GM12878 (cell line): Measurements from ENCODE around the gene OSM. TPM values are rescaled to one million over a fixed set of nuclear protein-coding genes. Genes with fewer than 3 reads are reported as not detected.
"Not testable (repeated sequence)": the region's sequence is repeated elsewhere in the genome, so short reads cannot be mapped to it uniquely, and the experiment has no call there.

Source experiments
- ATAC-seq: fragments of 200-7000 bp; cut with Tn5 transposase; 3 replicates; pipeline ENCODE4 v1.9.1; 2020; ENCODE audit warnings: mild to moderate bottlenecking, moderate library complexity
- BruUV-seq: library from RNA; stranded (reverse); fragments of 400-500 nt; replicated peaks from 2 replicates; lab custom pipeline; 2021; lab: Mats Ljungman, UMichigan
- CTCF ChIA-PET: fragments of 300-600 bp; sonication (Branson Sonifier 250); formaldehyde crosslinking; extraction: SDS; loops from one replicate; lab custom pipeline; 2021; ENCODE audit warnings: inconsistent platforms; lab: Yijun Ruan, JAX
- POLR2A ChIA-PET: fragments of 350-600 bp; formaldehyde crosslinking; extraction: SDS; loops from one replicate; lab custom pipeline; 2021; ENCODE audit warnings: inconsistent platforms; lab: Charles Lee
- RAD21 ChIA-PET: fragments of 300-600 bp; sonication (Branson Sonifier 250); formaldehyde crosslinking; loops from one replicate; lab custom pipeline; 2023; ENCODE audit warnings: antibody characterized with exemption; ENCODE audit not compliant: unreplicated experiment; lab: Charles Lee
- SMC1A ChIA-PET: fragments of 300-600 bp; sonication (Branson Sonifier 250); formaldehyde crosslinking; loops from one replicate; lab custom pipeline; 2023; ENCODE audit not compliant: unreplicated experiment, uncharacterized antibody; lab: Charles Lee
- DNase-seq: peaks from one replicate; pipeline ENCODE4 v3.0.0-alpha.2; 2011; ENCODE audit warnings: low read depth, low spot score
- FAIRE-seq: peaks from 3 replicates; lab custom pipeline; 2011; peaks lifted over from hg19 to GRCh38; lab: Jason Lieb, UNC
- H2AFZ ChIP-seq: 2 replicates; pipeline ENCODE4 v1.6.0; 2011; ENCODE audit warnings: low read depth, low read length, control low read depth; ENCODE audit not compliant: control insufficient read depth
- H3K27ac ChIP-seq: 2 replicates; pipeline ENCODE4 v1.5.1; 2011; ENCODE audit warnings: control low read depth; ENCODE audit not compliant: control insufficient read depth, insufficient read depth
- H3K27me3 ChIP-seq, 2 experiments: replicated peaks in 1 of 2; 2 replicates each; pipeline versions ENCODE4 v1.6.0 to v1.6.1; 2011; ENCODE audit warnings: low read length in 1 of 2; ENCODE audit not compliant: control insufficient read depth in 2 of 2, insufficient read depth in 2 of 2
- H3K36me3 ChIP-seq, 2 experiments: 2 replicates each; pipeline ENCODE4 v1.5.1; 2011; ENCODE audit warnings: low read length in 1 of 2; ENCODE audit not compliant: control insufficient read depth in 2 of 2, insufficient read depth in 2 of 2
- H3K4me1 ChIP-seq: 2 replicates; pipeline ENCODE4 v1.6.1; 2011; ENCODE audit warnings: mild to moderate bottlenecking, low read length, moderate library complexity, mixed read lengths; ENCODE audit not compliant: control insufficient read depth, insufficient read depth
- H3K4me2 ChIP-seq: 2 replicates; pipeline ENCODE4 v1.6.0; 2011; ENCODE audit warnings: control low read depth; ENCODE audit not compliant: control insufficient read depth, insufficient read depth
- H3K4me3 ChIP-seq: fragments of 200-600 bp; sonication (generic); 2 replicates; pipeline ENCODE4 v1.5.1; 2016
- H3K79me2 ChIP-seq: 2 replicates; pipeline ENCODE4 v1.6.0; 2011; ENCODE audit warnings: low read length; ENCODE audit not compliant: control insufficient read depth, insufficient read depth
- H3K9ac ChIP-seq: 2 replicates; pipeline ENCODE4 v1.8.0; 2011; ENCODE audit warnings: low read length, control low read depth, mixed read lengths; ENCODE audit not compliant: control insufficient read depth, insufficient read depth
- H3K9me3 ChIP-seq: replicated peaks from 3 replicates; pipeline ENCODE4 v1.5.1; 2011; ENCODE audit warnings: mild to moderate bottlenecking, low read length; ENCODE audit not compliant: control insufficient read depth, insufficient read depth
- H4K20me1 ChIP-seq: 2 replicates; pipeline ENCODE4 v1.6.0; 2011; ENCODE audit not compliant: control insufficient read depth, insufficient read depth
- ELK1 ChIP-seq: IDR thresholded peaks from 2 replicates; pipeline ENCODE4 v1.6.1; 2012; ENCODE audit warnings: low read depth, low read length, improper control_type of control experiment
- FOXK2 ChIP-seq: fragments of 450-650 bp; IDR thresholded peaks from 2 replicates; pipeline ENCODE4 v1.6.1; 2017; ENCODE audit warnings: mild to moderate bottlenecking, moderate library complexity
- IKZF2 ChIP-seq, 2 experiments: fragments of 450-650 bp; IDR thresholded peaks; 2 replicates each; pipeline ENCODE4 v1.6.1; 2017; ENCODE audit warnings: mild to moderate bottlenecking in 2 of 2, moderate library complexity in 2 of 2
- SIN3A ChIP-seq: IDR thresholded peaks from 2 replicates; pipeline ENCODE4 v1.6.1; 2012; ENCODE audit warnings: low read depth, low read length, improper control_type of control experiment
- SMC3 ChIP-seq: IDR thresholded peaks from 2 replicates; pipeline ENCODE4 v1.6.1; 2011; ENCODE audit warnings: low read length, improper control_type of control experiment, borderline replicate concordance
- SP1 ChIP-seq: IDR thresholded peaks from one replicate; pipeline ENCODE4 v1.6.1; 2011; ENCODE audit warnings: low read depth, low read length
- SRF ChIP-seq, 2 experiments: IDR thresholded peaks; 2 replicates each; pipeline ENCODE4 v1.6.1; 2011; ENCODE audit warnings: low read depth in 2 of 2, low read length in 2 of 2, mild to moderate bottlenecking in 1 of 2, moderate library complexity in 1 of 2
- TCF12 ChIP-seq: IDR thresholded peaks from 2 replicates; pipeline ENCODE4 v1.6.1; 2011; ENCODE audit warnings: low read depth, mild to moderate bottlenecking, low read length
- USF2 ChIP-seq: IDR thresholded peaks from 2 replicates; pipeline ENCODE4 v1.6.1; 2011; ENCODE audit warnings: low read depth, low read length, improper control_type of control experiment, borderline replicate concordance
- ZBTB40 ChIP-seq: fragments of 450-650 bp; IDR thresholded peaks from 2 replicates; pipeline ENCODE4 v1.6.1; 2016; ENCODE audit warnings: mild to moderate bottlenecking, moderate library complexity, borderline replicate concordance
- ZNF207 ChIP-seq: fragments of 450-650 bp; IDR thresholded peaks from 2 replicates; pipeline ENCODE4 v1.6.1; 2014; ENCODE audit warnings: antibody characterized with exemption, mild to moderate bottlenecking, borderline replicate concordance
- ZSCAN29 ChIP-seq: fragments of 450-650 bp; IDR thresholded peaks from 2 replicates; pipeline ENCODE4 v1.6.1; 2017; ENCODE audit warnings: mild to moderate bottlenecking, moderate library complexity
- WGBS: methylation state at CpG from one replicate; pipeline ENCODE4 v1.1.6; 2016; ENCODE audit warnings: low lambda C conversion rate; ENCODE audit not compliant: insufficient replicate concordance, insufficient coverage; ENCODE audit errors: missing lambda C conversion rate; 5-methylcytosine and 5-hydroxymethylcytosine counted together
- in situ Hi-C: fragments of 300-500 bp; cut with MboI; formaldehyde crosslinking; loops from 9 replicates; pipeline ENCODE4 v1.14.3; 2018; ENCODE audit warnings: mixed read lengths
- intact Hi-C: fragments of 100-400 bp; cut with micrococcal nuclease; formaldehyde crosslinking; loops from one replicate; pipeline ENCODE4 v1.14.2; 2022; ENCODE audit not compliant: unreplicated experiment
- polyA plus RNA-seq, 11 experiments: library from polyadenylated mRNA; depleted of rRNA in 4 of 11; unstranded in 6 of 11; stranded (reverse) in 5 of 11; fragments of >200 nt; fragmentation: Nextera tagmentation in 4 of 11; fragmentation: Illumina TruSeq in 1 of 11; extraction: Ambion mirVana in 4 of 11; extraction: Trizol in 1 of 11; gene quantifications; 1 replicate in 1 of 11; 2 replicates in 10 of 11; pipeline versions ENCODE4 v1.2.1 to v1.2.3, GENCODE V29; 2011 to 2016; ENCODE audit warnings: inconsistent platforms in 2 of 11, missing spikeins in 2 of 11, low read depth in 1 of 11
- total RNA-seq, 4 experiments: library from RNA; depleted of rRNA in 3 of 4; stranded (reverse); fragments of >200 nt in 3 of 4; fragmentation: Illumina TruSeq in 1 of 4; extraction: Trizol in 1 of 4; gene quantifications; 2 replicates each; pipeline versions ENCODE4 v1.2.1 to v1.2.3, GENCODE V29; 2013 to 2021

The OSM gene
- total and polyA plus RNA-seq, 10 of the 15 experiments (the other 5 are each of a cell fraction or from before 2014, with no cell fraction given) = 0.06 to 1.4 (median 0.59) TPM

DNA sequence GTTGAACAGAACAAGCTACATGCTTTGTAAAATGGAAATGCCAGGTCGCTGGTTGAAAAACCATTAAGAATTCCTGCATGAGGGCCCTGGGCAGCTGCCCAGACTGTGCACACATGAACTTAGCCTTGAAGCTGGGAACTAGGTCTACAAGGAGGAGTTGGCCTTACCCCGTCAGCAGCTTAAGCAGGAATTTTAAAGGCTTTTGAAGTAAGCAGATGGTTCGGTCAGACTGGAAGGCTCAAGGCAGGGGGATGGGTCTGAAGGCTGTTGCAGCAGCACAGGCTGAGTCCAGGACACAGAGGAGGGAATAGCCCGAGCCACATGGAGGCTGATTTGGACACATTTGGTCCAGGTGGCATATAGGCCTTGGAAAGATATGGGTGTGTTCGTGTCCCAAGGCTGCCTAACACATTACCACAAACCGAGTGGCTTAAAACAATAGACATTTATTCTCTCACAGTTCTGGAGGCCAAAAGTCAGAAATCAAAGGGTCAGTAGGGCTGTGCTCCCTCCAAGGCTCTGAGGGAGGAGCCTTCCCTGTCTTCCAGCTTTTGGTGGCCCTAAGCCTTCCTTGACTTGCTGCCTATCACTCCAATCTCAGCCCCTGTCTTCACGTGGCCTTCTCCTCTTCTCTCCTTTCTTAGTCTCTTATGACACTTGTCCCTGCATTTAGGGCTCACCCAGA, 31.7 kb downstream of the OSM start (continued):
- TF ChIP-seq ZBTB40 = no peak
- no peak for TF ChIP-seq SRF (IDR thresholded peaks at IDR 0.05; ENCODE audit: low read depth in 2 of 2, low read length in 2 of 2)
- TF ChIP-seq FOXK2 = no peak
- no peak for TF ChIP-seq IKZF2 (IDR thresholded peaks at IDR 0.05)
- no peak for TF ChIP-seq TCF12
- TF ChIP-seq SMC3 = no peak
- no peak for TF ChIP-seq SP1
- TF ChIP-seq USF2 = no peak
- TF ChIP-seq ZNF207 = no peak
- no peak for TF ChIP-seq ZSCAN29
- TF ChIP-seq ELK1 = no peak
- TF ChIP-seq SIN3A = no peak

DNA sequence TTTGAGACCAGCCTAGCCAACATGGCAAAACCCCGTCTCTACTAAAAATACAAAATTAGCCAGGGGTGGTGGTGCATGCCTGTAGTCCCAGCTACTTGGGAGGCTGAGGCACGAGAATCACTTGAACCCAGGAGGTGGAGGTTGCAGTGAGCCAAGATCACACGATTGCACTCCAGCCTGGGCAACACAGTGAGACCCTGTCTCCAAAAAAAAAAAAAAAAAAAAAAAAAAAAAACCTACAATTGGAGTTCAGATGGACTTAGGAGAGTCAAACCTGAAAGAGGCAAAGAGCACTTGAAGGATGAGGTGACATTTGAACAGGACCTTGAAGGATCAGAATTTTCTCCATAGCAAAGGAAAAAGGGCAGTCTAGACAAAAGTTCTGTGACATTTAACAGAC, 32.3 kb downstream of the OSM start:
- 0% methylated on average over 3 of the region's 3 CpGs for WGBS
- SMC1A ChIA-PET = interaction anchor here (1.0 kb wide), 1 partner anchor 32 kb away, joined by 3 read pairs; no protein-coding TSS in a partner anchor
- H3K9me3 ChIP-seq, intact Hi-C loops, H3K4me1 ChIP-seq, H2AFZ ChIP-seq, FAIRE-seq, RAD21 ChIA-PET, H3K9ac ChIP-seq, H4K20me1 ChIP-seq, DNase-seq, H3K79me2 ChIP-seq, H3K4me3 ChIP-seq, POLR2A ChIA-PET, H3K4me2 ChIP-seq, ATAC-seq, in situ Hi-C loops, H3K36me3 ChIP-seq, H3K27ac ChIP-seq, BruUV-seq, H3K27me3 ChIP-seq: not testable (repeated sequence)
- CTCF ChIA-PET = interaction anchor here (1.4 to 1.7 kb wide), 2 partner anchors 29 to 53 kb away, joined by 3 to 5 read pairs; no protein-coding TSS in a partner anchor
